HCT116 (cell line): ENCODE measurements around the gene ZNF516.

Experiments used
- EGR1 ChIP-seq: IDR thresholded peaks from 2 replicates; pipeline ENCODE4 v1.6.1; 2012; ENCODE audit warnings: low read depth
- POLR2A ChIP-seq: IDR thresholded peaks from 2 replicates; pipeline ENCODE4 v1.7.0; 2011; ENCODE audit warnings: borderline replicate concordance; ENCODE audit not compliant: insufficient read depth, insufficient read length; ENCODE audit errors: extremely low read depth
- POLR2AphosphoS5 ChIP-seq: IDR thresholded peaks from 2 replicates; pipeline ENCODE4 v1.6.1; 2011; ENCODE audit warnings: mild to moderate bottlenecking, low read depth, low read length, moderate library complexity
- TF ChIP-seq, protein P1 (sequence below), 3 experiments: fragments of 200-600 bp in 1 of 3; sonication (generic) in 1 of 3; IDR thresholded peaks in 2 of 3; conservative IDR thresholded peaks in 1 of 3; 2 replicates each; pipeline ENCODE4 v1.5.1; 2012 to 2017; ENCODE audit warnings: low read depth in 2 of 3, low read length in 2 of 3, antibody characterized with exemption in 1 of 3, borderline replicate concordance in 1 of 3, control low read depth in 1 of 3, mild to moderate bottlenecking in 1 of 3, mixed read lengths in 1 of 3, mixed run types in 1 of 3, moderate library complexity in 1 of 3; ENCODE audit not compliant: insufficient read depth in 1 of 3
- TF ChIP-seq, protein P2 (sequence below): IDR thresholded peaks from 2 replicates; pipeline ENCODE4 v1.6.1; 2012; ENCODE audit warnings: low read depth

DNA sequence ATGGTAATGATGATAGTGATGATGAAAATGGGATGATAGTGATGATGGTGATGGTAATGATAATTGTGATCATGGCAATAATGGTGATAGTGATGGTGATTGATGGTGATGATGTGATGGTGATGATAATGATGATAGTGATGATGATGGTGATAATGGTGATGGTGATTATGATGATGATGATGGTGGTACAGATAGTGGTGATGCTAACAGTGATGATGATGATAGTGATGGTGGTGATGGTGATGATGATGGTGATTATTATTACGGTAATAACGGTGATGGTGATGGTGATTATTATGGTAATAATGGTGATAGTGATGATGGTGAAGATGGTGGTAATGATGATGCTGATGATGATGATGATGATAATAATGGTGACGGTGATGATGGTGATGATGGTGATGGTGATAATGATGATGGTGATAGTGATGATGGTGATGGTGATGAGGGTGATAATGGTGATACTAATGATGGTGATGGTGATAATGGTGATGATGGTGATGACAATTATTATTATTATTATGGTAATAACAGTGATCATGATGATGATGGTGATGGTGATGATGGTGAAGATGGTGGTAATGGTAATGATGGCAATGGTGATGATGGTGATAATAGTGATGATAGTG lies 151.0 kb downstream of the ZNF516 start:
- TF ChIP-seq, protein P1, sequence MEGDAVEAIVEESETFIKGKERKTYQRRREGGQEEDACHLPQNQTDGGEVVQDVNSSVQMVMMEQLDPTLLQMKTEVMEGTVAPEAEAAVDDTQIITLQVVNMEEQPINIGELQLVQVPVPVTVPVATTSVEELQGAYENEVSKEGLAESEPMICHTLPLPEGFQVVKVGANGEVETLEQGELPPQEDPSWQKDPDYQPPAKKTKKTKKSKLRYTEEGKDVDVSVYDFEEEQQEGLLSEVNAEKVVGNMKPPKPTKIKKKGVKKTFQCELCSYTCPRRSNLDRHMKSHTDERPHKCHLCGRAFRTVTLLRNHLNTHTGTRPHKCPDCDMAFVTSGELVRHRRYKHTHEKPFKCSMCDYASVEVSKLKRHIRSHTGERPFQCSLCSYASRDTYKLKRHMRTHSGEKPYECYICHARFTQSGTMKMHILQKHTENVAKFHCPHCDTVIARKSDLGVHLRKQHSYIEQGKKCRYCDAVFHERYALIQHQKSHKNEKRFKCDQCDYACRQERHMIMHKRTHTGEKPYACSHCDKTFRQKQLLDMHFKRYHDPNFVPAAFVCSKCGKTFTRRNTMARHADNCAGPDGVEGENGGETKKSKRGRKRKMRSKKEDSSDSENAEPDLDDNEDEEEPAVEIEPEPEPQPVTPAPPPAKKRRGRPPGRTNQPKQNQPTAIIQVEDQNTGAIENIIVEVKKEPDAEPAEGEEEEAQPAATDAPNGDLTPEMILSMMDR (IDR thresholded peaks at IDR 0.05 in 2 of 3, conservative IDR thresholded peaks at IDR 0.05 in 1 of 3; ENCODE audit: borderline replicate concordance in 1 of 3, insufficient read depth in 1 of 3, low read depth in 2 of 3, low read length in 2 of 3) = no peak
- TF ChIP-seq EGR1 (no peak), POLR2A (no peak), POLR2AphosphoS5 (no peak)
- TF ChIP-seq, protein P2, sequence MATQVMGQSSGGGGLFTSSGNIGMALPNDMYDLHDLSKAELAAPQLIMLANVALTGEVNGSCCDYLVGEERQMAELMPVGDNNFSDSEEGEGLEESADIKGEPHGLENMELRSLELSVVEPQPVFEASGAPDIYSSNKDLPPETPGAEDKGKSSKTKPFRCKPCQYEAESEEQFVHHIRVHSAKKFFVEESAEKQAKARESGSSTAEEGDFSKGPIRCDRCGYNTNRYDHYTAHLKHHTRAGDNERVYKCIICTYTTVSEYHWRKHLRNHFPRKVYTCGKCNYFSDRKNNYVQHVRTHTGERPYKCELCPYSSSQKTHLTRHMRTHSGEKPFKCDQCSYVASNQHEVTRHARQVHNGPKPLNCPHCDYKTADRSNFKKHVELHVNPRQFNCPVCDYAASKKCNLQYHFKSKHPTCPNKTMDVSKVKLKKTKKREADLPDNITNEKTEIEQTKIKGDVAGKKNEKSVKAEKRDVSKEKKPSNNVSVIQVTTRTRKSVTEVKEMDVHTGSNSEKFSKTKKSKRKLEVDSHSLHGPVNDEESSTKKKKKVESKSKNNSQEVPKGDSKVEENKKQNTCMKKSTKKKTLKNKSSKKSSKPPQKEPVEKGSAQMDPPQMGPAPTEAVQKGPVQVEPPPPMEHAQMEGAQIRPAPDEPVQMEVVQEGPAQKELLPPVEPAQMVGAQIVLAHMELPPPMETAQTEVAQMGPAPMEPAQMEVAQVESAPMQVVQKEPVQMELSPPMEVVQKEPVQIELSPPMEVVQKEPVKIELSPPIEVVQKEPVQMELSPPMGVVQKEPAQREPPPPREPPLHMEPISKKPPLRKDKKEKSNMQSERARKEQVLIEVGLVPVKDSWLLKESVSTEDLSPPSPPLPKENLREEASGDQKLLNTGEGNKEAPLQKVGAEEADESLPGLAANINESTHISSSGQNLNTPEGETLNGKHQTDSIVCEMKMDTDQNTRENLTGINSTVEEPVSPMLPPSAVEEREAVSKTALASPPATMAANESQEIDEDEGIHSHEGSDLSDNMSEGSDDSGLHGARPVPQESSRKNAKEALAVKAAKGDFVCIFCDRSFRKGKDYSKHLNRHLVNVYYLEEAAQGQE = no peak
